H1 (cell line): Measurements from ENCODE around the gene ARHGAP4. TPM values are rescaled to one million over a fixed set of nuclear protein-coding genes. Genes with fewer than 3 reads are reported as not detected.
A peak's percentile ranks its signal among the peaks of the same experiment; 100 is the strongest.

ENCODE experiments used
- CTCF ChIA-PET: fragments of 300-600 bp; sonication (Branson Sonifier 250); formaldehyde crosslinking; loops from one replicate; lab custom pipeline; 2021; ENCODE audit not compliant: partially characterized antibody; lab: Charles Lee
- POLR2A ChIA-PET: fragments of 300-600 bp; sonication (Branson Sonifier 250); formaldehyde crosslinking; loops from one replicate; lab custom pipeline; 2021; ENCODE audit warnings: inconsistent platforms; ENCODE audit not compliant: partially characterized antibody; lab: Charles Lee
- DNase-seq, 2 experiments: peaks; one replicate each; pipeline versions ENCODE4 v3.0.0 to v3.0.0-alpha.2; 2010 to 2022; ENCODE audit warnings: low spot score in 2 of 2, low read depth in 1 of 2, mixed read lengths in 1 of 2
- FAIRE-seq: peaks from 2 replicates; lab custom pipeline; 2011; peaks lifted over from hg19 to GRCh38; lab: Jason Lieb, UNC
- H2AFZ ChIP-seq: 2 replicates; pipeline ENCODE4 v1.8.1; 2012; ENCODE audit warnings: low read length, inconsistent platforms
- H2AK5ac ChIP-seq: 2 replicates; pipeline ENCODE4 v1.6.1; 2013; ENCODE audit warnings: low read depth, low read length
- H2BK120ac ChIP-seq: replicated peaks from 2 replicates; pipeline ENCODE3; 2013; ENCODE audit warnings: low read depth, low read length, inconsistent platforms
- H2BK12ac ChIP-seq: 2 replicates; pipeline ENCODE4 v1.6.1; 2013; ENCODE audit warnings: low read depth, low read length
- H2BK15ac ChIP-seq: 2 replicates; pipeline ENCODE4 v1.6.1; 2013; ENCODE audit warnings: low read length
- H2BK20ac ChIP-seq: 2 replicates; pipeline ENCODE4 v1.6.1; 2013; ENCODE audit warnings: low read length
- H2BK5ac ChIP-seq: 2 replicates; pipeline ENCODE4 v1.6.1; 2013; ENCODE audit warnings: low read depth, low read length
- H3K14ac ChIP-seq: 2 replicates; pipeline ENCODE4 v1.6.1; 2013; ENCODE audit warnings: inconsistent platforms; ENCODE audit not compliant: insufficient read length
- H3K18ac ChIP-seq: 2 replicates; pipeline ENCODE4 v1.6.1; 2013; ENCODE audit warnings: low read length; ENCODE audit errors: extremely low read depth
- H3K23ac ChIP-seq: 2 replicates; pipeline ENCODE4 v1.6.1; 2013; ENCODE audit warnings: inconsistent platforms; ENCODE audit not compliant: insufficient read length
- H3K23me2 ChIP-seq: 2 replicates; pipeline ENCODE4 v1.6.1; 2013; ENCODE audit warnings: low read depth, low read length
- H3K27ac ChIP-seq: 2 replicates; pipeline ENCODE4 v1.6.1; 2011; ENCODE audit warnings: low read depth, low read length, inconsistent platforms
- H3K27me3 ChIP-seq, 4 experiments: replicated peaks in 1 of 4; 1 replicate in 1 of 4; 2 replicates in 3 of 4; pipeline versions ENCODE4 v1.6.1 to v1.8.1; 2011 to 2013; ENCODE audit warnings: low read length in 3 of 4, mild to moderate bottlenecking in 3 of 4, inconsistent platforms in 2 of 4, mixed read lengths in 2 of 4, moderate library complexity in 1 of 4; ENCODE audit not compliant: control insufficient read depth in 3 of 4, insufficient read depth in 3 of 4; ENCODE audit errors: extremely low read depth in 1 of 4
- H3K36me3 ChIP-seq, 4 experiments: 2 replicates each; pipeline versions ENCODE4 v1.6.1 to v1.8.1; 2011 to 2013; ENCODE audit warnings: mild to moderate bottlenecking in 4 of 4, low read length in 3 of 4, moderate library complexity in 2 of 4, control low read depth in 1 of 4, inconsistent platforms in 1 of 4; ENCODE audit not compliant: insufficient read depth in 4 of 4, control insufficient read depth in 2 of 4
- H3K4ac ChIP-seq: replicated peaks from 2 replicates; pipeline ENCODE3; 2013; ENCODE audit warnings: low read length, low read depth, mixed read lengths, inconsistent platforms; ENCODE audit not compliant: insufficient read length
- H3K4me1 ChIP-seq, 4 experiments: replicated peaks in 1 of 4; 1 replicate in 1 of 4; 2 replicates in 3 of 4; pipeline versions ENCODE4 v1.6.1 to v1.8.1; 2011 to 2013; ENCODE audit warnings: low read length in 3 of 4, inconsistent platforms in 2 of 4, mixed read lengths in 1 of 4; ENCODE audit not compliant: insufficient read depth in 4 of 4, control insufficient read depth in 3 of 4
- H3K4me2 ChIP-seq, 2 experiments: 2 replicates each; pipeline versions ENCODE4 v1.6.1 to v1.8.1; 2011 to 2013; ENCODE audit warnings: low read depth in 2 of 2, low read length in 2 of 2, control low read depth in 1 of 2, inconsistent platforms in 1 of 2, mild to moderate bottlenecking in 1 of 2; ENCODE audit not compliant: insufficient read depth in 1 of 2
- H3K4me3 ChIP-seq, 4 experiments: fragments of 200-600, 300-600 bp in 1 of 4; sonication (generic), shearing (Covaris generic), sonication (Bioruptor Twin) in 1 of 4; 2 replicates each; pipeline versions ENCODE4 v1.5.1 to v1.8.1; 2011 to 2016; ENCODE audit warnings: low read length in 4 of 4, low read depth in 3 of 4, control low read depth in 2 of 4, inconsistent platforms in 2 of 4, mild to moderate bottlenecking in 2 of 4, mixed read lengths in 1 of 4, moderate library complexity in 1 of 4; ENCODE audit not compliant: insufficient read depth in 2 of 4; ENCODE audit errors: extremely low read depth in 1 of 4
- H3K56ac ChIP-seq: replicated peaks from 2 replicates; pipeline ENCODE3; 2013; ENCODE audit warnings: low read depth, mild to moderate bottlenecking, mixed read lengths, low read length, inconsistent platforms; ENCODE audit not compliant: insufficient read length
- H3K79me1 ChIP-seq: 2 replicates; pipeline ENCODE4 v1.6.1; 2013; ENCODE audit warnings: low read depth, low read length, control low read depth
- H3K79me2 ChIP-seq, 2 experiments: 2 replicates each; pipeline versions ENCODE4 v1.6.1 to v1.8.1; 2012 to 2013; ENCODE audit warnings: low read length in 2 of 2, mild to moderate bottlenecking in 2 of 2, inconsistent platforms in 1 of 2; ENCODE audit not compliant: insufficient read depth in 2 of 2, control insufficient read depth in 1 of 2
- H3K9ac ChIP-seq, 4 experiments: replicated peaks in 1 of 4; 1 replicate in 1 of 4; 2 replicates in 3 of 4; pipeline versions ENCODE4 v1.6.1 to v1.8.1; 2011 to 2013; ENCODE audit warnings: low read depth in 3 of 4, low read length in 3 of 4, control low read depth in 2 of 4, mild to moderate bottlenecking in 2 of 4, moderate library complexity in 2 of 4, inconsistent platforms in 1 of 4; ENCODE audit errors: extremely low read depth in 1 of 4
- H3K9me3 ChIP-seq, 2 experiments: 2 replicates each; pipeline versions ENCODE4 v1.6.1 to v1.8.1; 2012 to 2013; ENCODE audit warnings: mild to moderate bottlenecking in 2 of 2, moderate library complexity in 2 of 2, control low read depth in 1 of 2, inconsistent platforms in 1 of 2, low read depth in 1 of 2, low read length in 1 of 2, mixed read lengths in 1 of 2; ENCODE audit not compliant: insufficient read depth in 2 of 2
- H4K20me1 ChIP-seq, 2 experiments: replicated peaks in 1 of 2; 2 replicates each; pipeline versions ENCODE3 to v1.8.1; 2011 to 2013; ENCODE audit warnings: inconsistent platforms in 2 of 2, low read length in 2 of 2, mild to moderate bottlenecking in 1 of 2; ENCODE audit not compliant: insufficient read depth in 2 of 2, control insufficient read depth in 1 of 2
- H4K5ac ChIP-seq: 2 replicates; pipeline ENCODE4 v1.6.1; 2013; ENCODE audit warnings: low read length, low read depth, mixed read lengths, inconsistent platforms; ENCODE audit not compliant: insufficient read length
- H4K8ac ChIP-seq: 2 replicates; pipeline ENCODE4 v1.8.0; 2013; ENCODE audit warnings: mild to moderate bottlenecking, moderate library complexity, low read length, inconsistent platforms; ENCODE audit not compliant: insufficient read depth; ENCODE audit errors: extremely low read depth
- H4K91ac ChIP-seq: replicated peaks from 2 replicates; pipeline ENCODE3; 2013; ENCODE audit warnings: low read length, mixed read lengths, inconsistent platforms; ENCODE audit not compliant: insufficient read length
- CREB1 ChIP-seq: IDR thresholded peaks from 2 replicates; pipeline ENCODE4 v1.6.1; 2012; ENCODE audit warnings: inconsistent platforms
- CTBP2 ChIP-seq: IDR thresholded peaks from 2 replicates; pipeline ENCODE4 v1.7.0; 2011; ENCODE audit warnings: borderline replicate concordance, mild to moderate bottlenecking, moderate library complexity, mixed read lengths, low read length; ENCODE audit not compliant: insufficient read depth, insufficient read length
- GTF2F1 ChIP-seq: IDR thresholded peaks from 2 replicates; pipeline ENCODE4 v1.6.1; 2012; ENCODE audit warnings: low read depth, low read length, improper control_type of control experiment, borderline replicate concordance
- NRF1 ChIP-seq: IDR thresholded peaks from 2 replicates; pipeline ENCODE4 v1.6.1; 2011; ENCODE audit warnings: mild to moderate bottlenecking, low read depth, low read length, improper control_type of control experiment
- RNF2 ChIP-seq: fragments of 200-900, 300-1000 bp; sonication (generic); IDR thresholded peaks from 2 replicates; pipeline ENCODE4 v1.7.1; 2016; ENCODE audit warnings: borderline replicate concordance, low read depth, mild to moderate bottlenecking, antibody characterized with exemption, low read length; ENCODE audit not compliant: poor library complexity, severe bottlenecking; ENCODE audit errors: missing control alignments
- SAP30 ChIP-seq: fragments of 300-600 bp; sonication (generic); IDR thresholded peaks from 2 replicates; pipeline ENCODE4 v1.7.1; 2012; ENCODE audit warnings: low read length, moderate library complexity, mild to moderate bottlenecking, inconsistent platforms; ENCODE audit not compliant: insufficient read depth, insufficient replicate concordance
- TAF7 ChIP-seq: optimal IDR thresholded peaks from 2 replicates; pipeline ENCODE3; 2011; ENCODE audit warnings: low read depth, mild to moderate bottlenecking, inconsistent platforms, low read length, moderate library complexity, borderline replicate concordance
- WGBS, 2 experiments: shearing (Covaris generic) in 1 of 2; methylation state at CpG; one replicate each; pipeline versions ENCODE4 v1.1.6 to v1.1.7; 2013 to 2015; ENCODE audit warnings: low lambda C conversion rate in 2 of 2, mixed read lengths in 2 of 2, inconsistent platforms in 1 of 2, low coverage in 1 of 2, missing lambda C conversion rate in 1 of 2; ENCODE audit not compliant: insufficient replicate concordance in 2 of 2, insufficient coverage in 1 of 2, insufficient read length in 1 of 2; ENCODE audit errors: extremely low coverage in 1 of 2, missing lambda C conversion rate in 1 of 2; 5-methylcytosine and 5-hydroxymethylcytosine counted together
- polyA plus RNA-seq, 7 experiments: library from polyadenylated mRNA; depleted of rRNA in 3 of 7; stranded (reverse) in 5 of 7; unstranded in 2 of 7; fragments of >200 nt in 5 of 7; fragments of 200-250 nt in 2 of 7; gene quantifications; 1 replicate in 5 of 7; 2 replicates in 1 of 7; 4 replicates in 1 of 7; pipeline versions ENCODE4 v1.2.1 to v1.2.3, GENCODE V29; 2011 to 2013; ENCODE audit warnings: missing spikeins in 2 of 7, mixed read lengths in 2 of 7
- total RNA-seq: library from RNA; stranded (reverse); fragmentation: NEBNext Ultra II Directional; extraction: Animal tissue kit (Norgen Biotek cat#: 25700); gene quantifications from 2 replicates; pipeline ENCODE4 v1.2.1, GENCODE V29; 2021
- TF ChIP-seq, protein P1 (sequence below), 3 experiments: IDR thresholded peaks; 1 replicate in 2 of 3; 2 replicates in 1 of 3; pipeline versions ENCODE4 v1.5.1 to v1.6.1; 2011; ENCODE audit warnings: low read length in 3 of 3, mild to moderate bottlenecking in 3 of 3, inconsistent platforms in 2 of 3, low read depth in 1 of 3, moderate library complexity in 1 of 3; ENCODE audit not compliant: insufficient read depth in 1 of 3; ENCODE audit errors: control extremely low read depth in 1 of 3

The ARHGAP4 gene
- total and polyA plus RNA-seq, 2 of the 8 experiments (the other 6 are each of a cell fraction or from before 2014, with no cell fraction given) = 23.9 to 26.0 TPM

DNA sequence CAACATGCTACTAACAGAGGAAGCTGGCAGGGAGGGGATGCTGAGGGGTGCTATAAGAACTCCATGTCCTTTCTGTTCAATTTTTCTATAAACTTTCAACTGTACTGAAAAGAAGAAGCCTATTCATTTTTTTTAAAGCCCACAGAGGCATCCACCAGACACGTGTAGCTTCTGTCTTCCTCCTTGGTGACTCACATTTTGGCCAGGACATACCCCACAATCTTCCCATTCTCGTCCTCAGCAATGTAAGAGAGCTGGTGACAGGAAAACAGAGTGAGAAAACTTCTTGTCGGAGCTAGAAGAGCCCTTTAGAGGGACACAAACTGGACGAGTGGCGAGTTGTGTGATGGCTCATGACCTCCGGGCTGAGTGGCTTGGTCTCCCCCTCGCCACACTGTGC is 7.7 kb upstream of the ARHGAP4 start:
- H3K9ac ChIP-seq = no peak overlapping the region
- H4K5ac ChIP-seq = no peak overlapping the region
- no peak overlapping the region for H2AFZ ChIP-seq
- no peak overlapping the region for H2BK5ac ChIP-seq
- H2BK20ac ChIP-seq = no peak overlapping the region
- H3K4me1 ChIP-seq = peaks cover 0 to 8% (median 3%) of the 10 kb centered on the region in 4 experiments; a peak in 5 of 7 replicates
- peak overlapping the region; percentile 57 to 87 (median 66); a peak in 7 of 8 replicates for H3K4me3 ChIP-seq
- H2BK120ac ChIP-seq = no peak overlapping the region
- H2AK5ac ChIP-seq = no peak overlapping the region
- H3K27ac ChIP-seq = no peak overlapping the region
- 67% methylated on average over 7 of the region's 7 CpGs; no CpG with 5 or more reads in 1 of the 2 experiments for WGBS, 2 experiments
- FAIRE-seq (no peak), DNase-seq (no peak)
- H3K56ac ChIP-seq = no peak overlapping the region
- no peaks in the 10 kb centered on the region for H3K27me3 ChIP-seq
- no peak overlapping the region for H2BK15ac ChIP-seq
- no peak overlapping the region for H3K4ac ChIP-seq
- peaks cover 0 to 10% (median 4%) of the 10 kb centered on the region in 4 experiments; a peak in 2 of 8 replicates for H3K36me3 ChIP-seq
- H3K4me2 ChIP-seq = peak overlapping the region; percentile 70 to 79
- H4K91ac ChIP-seq = no peak overlapping the region
- H4K8ac ChIP-seq = no peak overlapping the region
- no peak overlapping the region for H3K18ac ChIP-seq
- 0 out of 2 replicates have a peak, but pooled peaks cover 2% of the 10 kb centered on the region for H3K23me2 ChIP-seq
- no peak overlapping the region for H2BK12ac ChIP-seq
- peaks cover 0 to 13% of the 10 kb centered on the region in 2 experiments; a peak in 2 of 4 replicates for H3K79me2 ChIP-seq
- no peaks in the 10 kb centered on the region for H3K79me1 ChIP-seq
- no peak overlapping the region for H3K14ac ChIP-seq
- ChIA-PET CTCF (interaction anchor here (1.1 to 19.6 kb wide), 3 partner anchors 9 to 25 kb away, joined by 3 to 272 read pairs (median 4); partner anchors contain the start of gene RENBP), POLR2A (interaction anchor here (1.2 to 18.9 kb wide), 6 partner anchors 10 to 334 kb away, joined by 3 to 231 read pairs (median 8); partner anchors contain the start of genes ARHGAP4 and RENBP)
- H3K23ac ChIP-seq = no peak overlapping the region
- H3K9me3 ChIP-seq = no peaks in the 10 kb centered on the region
- peaks cover 0 to 3% of the 10 kb centered on the region in 2 experiments for H4K20me1 ChIP-seq
- TF ChIP-seq GTF2F1 (no peak), TAF7 (no peak), NRF1 (no peak), SAP30 (no peak), CREB1 (no peak), CTBP2 (no peak), RNF2 (no peak)
- TF ChIP-seq, protein P1, sequence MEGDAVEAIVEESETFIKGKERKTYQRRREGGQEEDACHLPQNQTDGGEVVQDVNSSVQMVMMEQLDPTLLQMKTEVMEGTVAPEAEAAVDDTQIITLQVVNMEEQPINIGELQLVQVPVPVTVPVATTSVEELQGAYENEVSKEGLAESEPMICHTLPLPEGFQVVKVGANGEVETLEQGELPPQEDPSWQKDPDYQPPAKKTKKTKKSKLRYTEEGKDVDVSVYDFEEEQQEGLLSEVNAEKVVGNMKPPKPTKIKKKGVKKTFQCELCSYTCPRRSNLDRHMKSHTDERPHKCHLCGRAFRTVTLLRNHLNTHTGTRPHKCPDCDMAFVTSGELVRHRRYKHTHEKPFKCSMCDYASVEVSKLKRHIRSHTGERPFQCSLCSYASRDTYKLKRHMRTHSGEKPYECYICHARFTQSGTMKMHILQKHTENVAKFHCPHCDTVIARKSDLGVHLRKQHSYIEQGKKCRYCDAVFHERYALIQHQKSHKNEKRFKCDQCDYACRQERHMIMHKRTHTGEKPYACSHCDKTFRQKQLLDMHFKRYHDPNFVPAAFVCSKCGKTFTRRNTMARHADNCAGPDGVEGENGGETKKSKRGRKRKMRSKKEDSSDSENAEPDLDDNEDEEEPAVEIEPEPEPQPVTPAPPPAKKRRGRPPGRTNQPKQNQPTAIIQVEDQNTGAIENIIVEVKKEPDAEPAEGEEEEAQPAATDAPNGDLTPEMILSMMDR (IDR thresholded peaks at IDR 0.05; ENCODE audit: control extremely low read depth in 1 of 3, insufficient read depth in 1 of 3, low read depth in 1 of 3, low read length in 3 of 3) = no peak
